Upper lobe of left lung (tissue), 6 donors: ENCODE results near the gene CPPED1. TPM values are rescaled to one million over a fixed set of nuclear protein-coding genes. Genes with fewer than 3 reads are reported as not detected.
A peak's percentile ranks its signal among the peaks of the same experiment; 100 is the strongest.

Experiments
- ATAC-seq, 2 donors: fragments of 200-7000 bp; cut with Tn5 transposase; one replicate each; pipeline ENCODE4 v1.9.1; 2022; ENCODE audit warnings: mild to moderate bottlenecking in 2 of 2, moderate library complexity in 2 of 2; ENCODE audit not compliant: low FRiP score in 2 of 2
- DNase-seq, 2 donors: peaks; one replicate each; pipeline ENCODE4 v3.0.0-alpha.2; 2019 to 2020
- H3K27ac ChIP-seq, 4 donors: fragments of 200-600 bp; sonication (generic); one replicate each; pipeline ENCODE4 v1.5.1; 2016 to 2019
- H3K27me3 ChIP-seq, 4 donors: fragments of 200-600 bp; sonication (generic); one replicate each; pipeline ENCODE4 v1.5.1; 2017 to 2019
- H3K36me3 ChIP-seq, 4 donors: fragments of 200-600 bp; sonication (generic); one replicate each; pipeline ENCODE4 v1.5.1; 2016 to 2019
- H3K4me1 ChIP-seq, 4 donors: fragments of 200-600 bp; sonication (generic); one replicate each; pipeline ENCODE4 v1.5.1; 2018 to 2019
- H3K4me3 ChIP-seq, 4 donors: fragments of 200-600 bp; sonication (generic); one replicate each; pipeline ENCODE4 v1.5.1; 2017 to 2019; ENCODE audit warnings: mild to moderate bottlenecking in 2 of 4, moderate library complexity in 1 of 4
- H3K9me3 ChIP-seq, 4 donors: fragments of 200-600 bp; sonication (generic); one replicate each; pipeline ENCODE4 v1.5.1; 2018 to 2019
- CTCF ChIP-seq, 6 experiments: fragments of 450-650 bp in 4 of 6; fragments of 200-600 bp in 2 of 6; sonication (generic) in 2 of 6; IDR thresholded peaks; one replicate each; pipeline ENCODE4 v1.5.1; 2016 to 2019; ENCODE audit warnings: antibody characterized with exemption in 6 of 6
- EP300 ChIP-seq, 4 donors: sonication (generic); formaldehyde crosslinking; IDR thresholded peaks; one replicate each; pipeline ENCODE4 v1.5.1; 2017; ENCODE audit warnings: antibody characterized with exemption in 4 of 4, control low read depth in 2 of 4
- POLR2A ChIP-seq, 4 donors: fragments of 450-650 bp; IDR thresholded peaks; one replicate each; pipeline ENCODE4 v1.5.1; 2016 to 2017; ENCODE audit warnings: antibody characterized with exemption in 4 of 4, mild to moderate bottlenecking in 2 of 4
- POLR2AphosphoS5 ChIP-seq, 2 donors: sonication (generic); formaldehyde crosslinking; IDR thresholded peaks; one replicate each; pipeline ENCODE4 v1.5.1; 2017; ENCODE audit warnings: antibody characterized with exemption in 2 of 2
- WGBS, 2 donors: methylation state at CpG; one replicate each; pipeline ENCODE4 v1.1.5; 2017 to 2018; 5-methylcytosine and 5-hydroxymethylcytosine counted together
- total RNA-seq, 6 donors: library from RNA; depleted of rRNA in 4 of 6; stranded (reverse); fragments of >200 nt in 4 of 6; gene quantifications; one replicate each; pipeline versions ENCODE4 v1.1.0 to v1.2.1, GENCODE V29; 2016 to 2021
- donor health status: DM: no; HTN: no; CAD: no; lungs with moderate emphysema.
- donor health status: DM: no; HTN: yes; CAD: no; lungs with severe emphysema.

Gene CPPED1
- total RNA-seq, 6 donors from 2014 or later, result 12.5 to 32.5 (median 23.1) TPM

GRCh38 chr16:12695454-12695853 is 108.2 kb downstream of the CPPED1 start:
- Histone ChIP-seq H3K27ac (no peak overlapping the region), H3K27me3 (no peaks in the 10 kb centered on the region), H3K36me3 (peaks cover 0 to 3% (median 0%) of the 10 kb centered on the region in 4 donors), H3K4me1 (no peaks in the 10 kb centered on the region), H3K9me3 (no peaks in the 10 kb centered on the region), H3K4me3 (no peak overlapping the region)
- no peak for DNase-seq
- TF ChIP-seq POLR2AphosphoS5 (IDR thresholded peaks at IDR 0.05), result no peak
- no peak for ATAC-seq
- whole genome bisulfite sequencing, 2 donors, result 93 to 98% methylated on average over 5 of the region's 5 CpGs

GRCh38 chr16:12690024-12690423 is 113.7 kb downstream of the CPPED1 start:
- Histone ChIP-seq H3K27ac (no peak overlapping the region), H3K4me3 (no peak overlapping the region), H3K36me3 (peaks cover 0 to 3% (median 0%) of the 10 kb centered on the region in 4 donors), H3K4me1 (no peaks in the 10 kb centered on the region), H3K9me3 (no peaks in the 10 kb centered on the region), H3K27me3 (no peaks in the 10 kb centered on the region)
- WGBS, 2 donors, result 87 to 95% methylated on average over 5 of the region's 5 CpGs
- TF ChIP-seq EP300 (IDR thresholded peaks at IDR 0.05), result no peak
- TF ChIP-seq POLR2AphosphoS5 (IDR thresholded peaks at IDR 0.05), result no peak
- TF ChIP-seq CTCF (IDR thresholded peaks at IDR 0.05), result no peak
- no peak for TF ChIP-seq POLR2A (IDR thresholded peaks at IDR 0.05)
- no peak for ATAC-seq
- DNase-seq, result no peak

GRCh38 chr16:12688951-12689850 is 114.5 kb downstream of the CPPED1 start:
- H3K4me3 ChIP-seq, result no peak overlapping the region
- no peak overlapping the region for H3K27ac ChIP-seq
- peaks cover 0 to 3% (median 0%) of the 10 kb centered on the region in 4 donors for H3K36me3 ChIP-seq
- 73 to 79% methylated on average over 6 of the region's 6 CpGs for WGBS, 2 donors
- no peaks in the 10 kb centered on the region for H3K27me3 ChIP-seq
- no peaks in the 10 kb centered on the region for H3K9me3 ChIP-seq
- TF ChIP-seq CTCF (IDR thresholded peaks at IDR 0.05), result no peak
- TF ChIP-seq POLR2A (IDR thresholded peaks at IDR 0.05), result no peak
- no peak for TF ChIP-seq POLR2AphosphoS5 (IDR thresholded peaks at IDR 0.05)
- TF ChIP-seq EP300 (IDR thresholded peaks at IDR 0.05), result no peak
- DNase-seq (no peak), ATAC-seq (no peak)
- no peaks in the 10 kb centered on the region for H3K4me1 ChIP-seq

GRCh38 chr16:12685806-12686205 is 117.9 kb downstream of the CPPED1 start:
- no peak overlapping the region for H3K27ac ChIP-seq
- peaks cover 0 to 2% (median 0%) of the 10 kb centered on the region in 4 donors for H3K36me3 ChIP-seq
- peak; percentile 64 to 69 for ATAC-seq
- 72 to 74% methylated on average over 5 of the region's 5 CpGs for WGBS, 2 donors
- H3K9me3 ChIP-seq, result no peaks in the 10 kb centered on the region
- no peaks in the 10 kb centered on the region for H3K4me1 ChIP-seq
- no peak overlapping the region for H3K4me3 ChIP-seq
- no peak for TF ChIP-seq CTCF (IDR thresholded peaks at IDR 0.05)
- no peak for TF ChIP-seq POLR2AphosphoS5 (IDR thresholded peaks at IDR 0.05)
- no peak for TF ChIP-seq POLR2A (IDR thresholded peaks at IDR 0.05)
- TF ChIP-seq EP300 (IDR thresholded peaks at IDR 0.05), result no peak
- peak in 1 of 2 donors; percentile 61 for DNase-seq
- no peaks in the 10 kb centered on the region for H3K27me3 ChIP-seq

GRCh38 chr16:12682432-12683165 is 121.1 kb downstream of the CPPED1 start:
- Histone ChIP-seq H3K4me1 (no peaks in the 10 kb centered on the region), H3K36me3 (no peaks in the 10 kb centered on the region), H3K27me3 (no peaks in the 10 kb centered on the region), H3K9me3 (no peaks in the 10 kb centered on the region), H3K27ac (no peak overlapping the region), H3K4me3 (no peak overlapping the region)
- DNase-seq (no peak), ATAC-seq (no peak)
- 95 to 96% methylated on average over 11 of the region's 11 CpGs for WGBS, 2 donors
- TF ChIP-seq CTCF (IDR thresholded peaks at IDR 0.05), result no peak
- TF ChIP-seq EP300 (IDR thresholded peaks at IDR 0.05), result no peak
- TF ChIP-seq POLR2A (IDR thresholded peaks at IDR 0.05), result no peak
- TF ChIP-seq POLR2AphosphoS5 (IDR thresholded peaks at IDR 0.05), result no peak
